Heart left ventricle (tissue), 16 donors: ENCODE measurements around the gene CCDC86. TPM values are rescaled to one million over a fixed set of nuclear protein-coding genes. Genes with fewer than 3 reads are reported as not detected.

Experiments
- ATAC-seq, 4 donors: fragments of 200-7000 bp; cut with Tn5 transposase; one replicate each; pipeline ENCODE4 v1.9.1; 2020 to 2022; ENCODE audit warnings: moderate library complexity in 4 of 4, mild to moderate bottlenecking in 3 of 4, moderate number of reproducible peaks in 1 of 4
- DNase-seq, 5 donors: peaks; one replicate each; pipeline ENCODE4 v3.0.0-alpha.2; 2020
- H3K27ac ChIP-seq, 12 donors: fragments of 200-600 bp; sonication (generic) in 4 of 12; one replicate each; pipeline versions ENCODE4 v1.5.0 to v1.8.0; 2016 to 2022; ENCODE audit warnings: mild to moderate bottlenecking in 2 of 12
- H3K27me3 ChIP-seq, 9 donors: fragments of 200-600 bp; sonication (generic) in 2 of 9; one replicate each; pipeline versions ENCODE4 v1.5.1 to v1.8.0; 2016 to 2022; ENCODE audit warnings: mild to moderate bottlenecking in 3 of 9
- H3K36me3 ChIP-seq, 9 donors: fragments of 200-600 bp; sonication (generic) in 2 of 9; one replicate each; pipeline versions ENCODE4 v1.5.0 to v1.8.0; 2018 to 2022; ENCODE audit warnings: mild to moderate bottlenecking in 2 of 9
- H3K4me1 ChIP-seq, 12 donors: fragments of 200-600 bp; sonication (generic) in 4 of 12; one replicate each; pipeline versions ENCODE4 v1.5.0 to v1.8.0; 2016 to 2022; ENCODE audit warnings: mild to moderate bottlenecking in 3 of 12
- H3K4me3 ChIP-seq, 12 donors: fragments of 200-600 bp; sonication (generic) in 4 of 12; one replicate each; pipeline versions ENCODE4 v1.5.0 to v1.8.0; 2017 to 2022; ENCODE audit warnings: mild to moderate bottlenecking in 9 of 12, moderate library complexity in 4 of 12
- H3K9me3 ChIP-seq, 12 donors: fragments of 200-600 bp; sonication (generic) in 4 of 12; one replicate each; pipeline versions ENCODE4 v1.5.0 to v1.8.0; 2016 to 2022; ENCODE audit warnings: mild to moderate bottlenecking in 1 of 12
- POLR2A ChIP-seq, 2 donors: fragments of 450-650 bp; IDR thresholded peaks; one replicate each; pipeline ENCODE4 v1.6.1; 2017; ENCODE audit warnings: antibody characterized with exemption in 2 of 2, mild to moderate bottlenecking in 2 of 2, moderate library complexity in 2 of 2
- WGBS, 4 donors: extraction: QIAGEN DNeasy Blood & Tissue Kit in 2 of 4; methylation state at CpG; one replicate each; pipeline versions ENCODE4 v1.1.5 to v1.1.7; 2013 to 2018; 5-methylcytosine and 5-hydroxymethylcytosine counted together
- intact Hi-C, 10 donors: fragments of 100-400 bp; cut with DNase I; formaldehyde crosslinking; loops; one replicate each; pipeline versions ENCODE4 v1.11.1 to v1.14.2; 2022
- polyA plus RNA-seq, 2 donors: library from polyadenylated mRNA; stranded (reverse); fragments of 200-250 nt; gene quantifications; one replicate each; pipeline ENCODE4 v1.2.3, GENCODE V29; 2013
- total RNA-seq, 9 donors: library from RNA; depleted of rRNA in 2 of 9; stranded (reverse); fragments of >200 nt in 2 of 9; fragmentation: NEBNext Ultra II Directional in 3 of 9; extraction: Animal tissue kit (Norgen Biotek cat#: 25700) in 3 of 9; gene quantifications; one replicate each; pipeline versions ENCODE4 v1.1.0 to v1.2.4, GENCODE V29; 2016 to 2023
- TF ChIP-seq, protein P1 (sequence below), 12 donors: fragments of 200-600 bp; sonication (generic) in 4 of 12; IDR thresholded peaks; one replicate each; pipeline versions ENCODE4 v1.5.0 to v1.8.0; 2018 to 2022; ENCODE audit warnings: antibody characterized with exemption in 12 of 12, mild to moderate bottlenecking in 5 of 12
- donor health status: ischemic (EF 13 %, LVEDD 7.1; RV severe dilation, severe dysfunction).
- donor health status: healthy with polysubstance abuse.
- donor health status: DM: no; HTN: yes; CAD: no.
- donor health status: DM: no; HTN: no; CAD: no.
- donor health status: ischemic (EF 25% LVEDD 6.9; RV normal size, moderate dysfunction).
- donor health status: ischemic (EF 25% LVEDD 5.7; RV mildly dilated, moderate dysfunction).
- donor health status: healthy.
- donor health status: DM: yes; HTN: yes; CAD: no.
- donor health status: ischemic (EF 35%, LVEDD 5.7; RV mildly dilated, moderate dysfunction).
- donor health status: nonischemic (EF 11% LVEDD 7.7; RV severe dilation, severe dysfunction).
- donor health status: DM: yes; HTN: yes; CAD: no.
- donor health status: PGD.
- donor health status: ischemic (EF 29% LVEDD 5.4; RV normal size, mild dysfunction).
- donor health status: nonischemic (EF 23%, LVEDD 6.1; RV moderate dilation, normal function).

Gene CCDC86
- total and polyA plus RNA-seq, 11 donors, result 6.0 to 33.3 (median 10.1) TPM

DNA sequence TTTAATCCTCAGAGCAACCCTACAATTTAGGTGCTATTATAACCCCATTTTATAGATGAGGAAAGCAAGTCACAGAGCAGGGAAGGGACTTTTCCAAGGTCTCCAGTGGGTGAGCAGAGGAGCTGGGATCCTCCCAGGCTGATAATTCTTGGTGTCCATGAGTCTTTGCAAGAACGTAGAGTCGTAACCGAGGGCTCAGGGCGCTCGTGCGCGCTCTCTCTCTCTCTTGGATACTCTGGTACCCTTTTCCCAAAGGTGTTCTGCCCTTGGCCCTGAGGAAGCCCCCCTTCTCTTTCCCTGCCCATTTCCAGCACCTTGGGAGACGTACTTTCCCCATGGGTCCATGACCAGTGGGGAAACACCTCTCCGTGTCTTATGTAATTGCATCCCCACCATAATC is 20.3 kb downstream of the CCDC86 start:
- Histone ChIP-seq H3K4me3 (no peak overlapping the region), H3K27ac (no peak overlapping the region), H3K4me1 (peaks cover 0 to 6% (median 0%) of the 10 kb centered on the region in 12 donors), H3K9me3 (no peaks in the 10 kb centered on the region), H3K36me3 (no peaks in the 10 kb centered on the region), H3K27me3 (no peaks in the 10 kb centered on the region)
- ATAC-seq, result no peak
- 90 to 92% (median 91%) methylated on average over 9 of the region's 9 CpGs for WGBS, 4 donors
- TF ChIP-seq, protein P1, sequence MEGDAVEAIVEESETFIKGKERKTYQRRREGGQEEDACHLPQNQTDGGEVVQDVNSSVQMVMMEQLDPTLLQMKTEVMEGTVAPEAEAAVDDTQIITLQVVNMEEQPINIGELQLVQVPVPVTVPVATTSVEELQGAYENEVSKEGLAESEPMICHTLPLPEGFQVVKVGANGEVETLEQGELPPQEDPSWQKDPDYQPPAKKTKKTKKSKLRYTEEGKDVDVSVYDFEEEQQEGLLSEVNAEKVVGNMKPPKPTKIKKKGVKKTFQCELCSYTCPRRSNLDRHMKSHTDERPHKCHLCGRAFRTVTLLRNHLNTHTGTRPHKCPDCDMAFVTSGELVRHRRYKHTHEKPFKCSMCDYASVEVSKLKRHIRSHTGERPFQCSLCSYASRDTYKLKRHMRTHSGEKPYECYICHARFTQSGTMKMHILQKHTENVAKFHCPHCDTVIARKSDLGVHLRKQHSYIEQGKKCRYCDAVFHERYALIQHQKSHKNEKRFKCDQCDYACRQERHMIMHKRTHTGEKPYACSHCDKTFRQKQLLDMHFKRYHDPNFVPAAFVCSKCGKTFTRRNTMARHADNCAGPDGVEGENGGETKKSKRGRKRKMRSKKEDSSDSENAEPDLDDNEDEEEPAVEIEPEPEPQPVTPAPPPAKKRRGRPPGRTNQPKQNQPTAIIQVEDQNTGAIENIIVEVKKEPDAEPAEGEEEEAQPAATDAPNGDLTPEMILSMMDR (IDR thresholded peaks at IDR 0.05), result no peak
- TF ChIP-seq POLR2A (IDR thresholded peaks at IDR 0.05), result no peak
- no peak for DNase-seq
- intact Hi-C loops, result no loop called here

DNA sequence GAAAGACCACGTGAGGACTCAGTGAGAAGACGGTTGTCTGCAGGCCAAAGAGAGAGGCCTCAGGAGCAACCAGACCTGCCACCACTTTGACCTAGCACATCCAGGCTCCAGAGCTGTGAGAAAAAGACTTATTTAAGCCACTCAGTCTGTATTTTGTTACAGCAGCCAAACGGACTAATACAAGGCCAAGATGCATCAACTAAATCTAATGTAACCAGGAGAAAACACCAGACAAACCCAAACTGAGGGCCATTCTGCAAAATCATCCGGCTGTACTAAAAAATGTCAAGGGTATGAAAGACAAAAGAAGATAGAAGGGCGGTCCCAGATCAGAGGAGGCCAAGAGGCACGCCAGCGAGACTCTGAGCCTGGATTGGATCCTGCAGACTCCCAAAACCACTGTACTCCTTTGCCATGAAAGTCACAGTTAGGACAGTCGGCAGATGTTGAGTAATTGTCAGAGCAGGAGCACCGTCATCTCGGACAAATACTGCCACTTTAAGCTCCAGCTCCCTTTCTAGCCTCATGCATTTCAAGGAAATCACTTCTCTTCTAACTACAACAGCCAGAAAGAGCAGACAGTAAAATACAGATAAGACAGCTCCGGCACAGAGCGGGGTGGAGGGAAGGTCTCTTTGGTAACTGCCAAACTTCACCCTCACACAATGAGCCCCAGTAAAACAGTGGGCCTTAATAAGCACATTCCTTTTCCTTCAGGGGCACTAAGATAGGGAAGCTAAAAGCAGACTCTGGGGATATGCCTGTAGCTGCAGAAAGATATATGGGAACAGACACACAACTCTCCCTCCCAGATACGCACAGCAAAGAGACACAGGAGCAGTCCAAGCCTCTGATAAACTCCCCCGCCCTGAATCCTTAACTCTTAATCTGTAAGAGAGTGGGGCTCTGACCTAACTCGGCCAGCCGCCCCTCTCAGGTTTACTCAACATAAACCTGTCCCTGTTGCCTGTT is 21.9 kb downstream of the CCDC86 start:
- no peak overlapping the region for H3K27ac ChIP-seq
- H3K27me3 ChIP-seq, result no peaks in the 10 kb centered on the region
- TF ChIP-seq POLR2A (IDR thresholded peaks at IDR 0.05), result no peak
- TF ChIP-seq, protein P1 (IDR thresholded peaks at IDR 0.05), result no peak
- peaks cover 0 to 4% (median 0%) of the 10 kb centered on the region in 12 donors for H3K4me1 ChIP-seq
- intact Hi-C loops, result no loop called here
- ATAC-seq (no peak), DNase-seq (peak in 2 of 5 donors; percentile 6 to 10)
- no peak overlapping the region for H3K4me3 ChIP-seq
- H3K9me3 ChIP-seq, result no peaks in the 10 kb centered on the region
- H3K36me3 ChIP-seq, result no peaks in the 10 kb centered on the region
- WGBS, 4 donors, result 60 to 69% (median 65%) methylated on average over 16 of the region's 16 CpGs

DNA sequence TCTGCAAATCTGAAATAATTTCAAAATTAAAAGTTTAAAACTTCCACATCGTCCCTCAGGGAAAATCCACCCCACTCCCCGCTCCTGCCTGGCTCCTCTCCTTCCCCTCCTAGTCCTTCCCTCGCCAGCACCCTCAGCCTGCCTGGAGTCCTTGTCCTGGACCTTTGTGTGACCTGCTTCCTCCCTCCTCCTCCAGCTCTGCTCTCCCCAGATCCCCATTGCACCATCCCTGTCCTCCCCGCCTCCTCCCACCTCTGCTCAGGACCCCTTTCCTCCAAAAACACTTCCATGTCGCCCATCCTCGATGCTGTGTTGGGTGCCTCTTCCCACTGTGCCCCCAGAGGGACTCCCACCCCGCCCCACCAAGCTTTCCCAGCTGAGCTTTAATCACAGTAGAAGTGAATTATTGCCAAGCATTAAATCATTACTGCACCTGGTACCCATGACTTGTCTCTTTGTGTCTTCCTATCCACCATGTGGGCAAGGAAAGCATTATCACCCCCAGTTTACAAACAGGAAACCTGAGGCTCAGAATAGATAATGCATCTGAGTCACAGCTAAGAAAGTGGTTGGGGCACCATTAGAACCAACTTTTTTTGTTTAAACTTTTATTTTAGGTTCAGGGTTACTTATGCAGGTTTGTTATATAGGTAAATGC is 23.1 kb downstream of the CCDC86 start:
- Histone ChIP-seq H3K4me3 (no peak overlapping the region), H3K9me3 (no peaks in the 10 kb centered on the region), H3K36me3 (no peaks in the 10 kb centered on the region), H3K27ac (no peak overlapping the region), H3K27me3 (no peaks in the 10 kb centered on the region), H3K4me1 (peaks cover 0 to 14% (median 0%) of the 10 kb centered on the region in 12 donors)
- DNase-seq (no peak), ATAC-seq (no peak)
- no peak for TF ChIP-seq POLR2A (IDR thresholded peaks at IDR 0.05)
- TF ChIP-seq, protein P1 (IDR thresholded peaks at IDR 0.05), result no peak
- WGBS, 4 donors, result 76 to 81% (median 78%) methylated on average over 7 of the region's 7 CpGs
- intact Hi-C loops, result no loop called here
